ENCODE results near the gene PIP4K2A.

The PIP4K2A gene

GRCh38 chr10:22623633-22624253, 90.6 kb downstream of the PIP4K2A start:
- in situ Hi-C loops (cut with HindIII; ENCODE audit: low sequenced_read_pairs) = loop anchor here (5.0 kb wide), 1 partner anchor 99 kb away; no protein-coding TSS in a partner anchor

GRCh38 chr10:22622242-22622806, 92.1 kb downstream of the PIP4K2A start:
- in situ Hi-C loops (cut with HindIII; ENCODE audit: low sequenced_read_pairs) = loop anchor here (5.0 kb wide), 1 partner anchor 100 kb away; no protein-coding TSS in a partner anchor

GRCh38 chr10:22621726-22622125, 92.7 kb downstream of the PIP4K2A start:
- in situ Hi-C loops (cut with HindIII; ENCODE audit: low sequenced_read_pairs) = loop anchor here (5.0 kb wide), 1 partner anchor 101 kb away; no protein-coding TSS in a partner anchor

- in situ Hi-C loops (cut with HindIII; ENCODE audit: low sequenced_read_pairs) = loop anchor here (5.0 kb wide), 1 partner anchor 101 kb away; no protein-coding TSS in a partner anchor
Observed at GRCh38 chr10:22620929-22621328, 93.4 kb downstream of the PIP4K2A start.

GRCh38 chr10:22620140-22620857, 94.1 kb downstream of the PIP4K2A start:
- in situ Hi-C loops (cut with HindIII; ENCODE audit: low sequenced_read_pairs) = loop anchor here (5.0 kb wide), 1 partner anchor 102 kb away; no protein-coding TSS in a partner anchor

- in situ Hi-C loops (cut with HindIII; ENCODE audit: low sequenced_read_pairs) = no loop called here
Observed at GRCh38 chr10:22619101-22619500, 95.3 kb downstream of the PIP4K2A start.

- in situ Hi-C loops (cut with HindIII; ENCODE audit: low sequenced_read_pairs) = no loop called here
Observed at GRCh38 chr10:22618078-22618785, 96.1 kb downstream of the PIP4K2A start.

GRCh38 chr10:22617516-22617915, 96.9 kb downstream of the PIP4K2A start:
- in situ Hi-C loops (cut with HindIII; ENCODE audit: low sequenced_read_pairs) = no loop called here

GRCh38 chr10:22617051-22617450, 97.3 kb downstream of the PIP4K2A start:
- in situ Hi-C loops (cut with HindIII; ENCODE audit: low sequenced_read_pairs) = no loop called here

- in situ Hi-C loops (cut with HindIII; ENCODE audit: low sequenced_read_pairs) = no loop called here
Observed at GRCh38 chr10:22615819-22616499, 98.4 kb downstream of the PIP4K2A start.

GRCh38 chr10:22615101-22615500, 99.3 kb downstream of the PIP4K2A start:
- in situ Hi-C loops (cut with HindIII; ENCODE audit: low sequenced_read_pairs) = no loop called here

- in situ Hi-C loops (cut with HindIII; ENCODE audit: low sequenced_read_pairs) = no loop called here
Observed at GRCh38 chr10:22613011-22613410, 101.4 kb downstream of the PIP4K2A start.

- in situ Hi-C loops (cut with HindIII; ENCODE audit: low sequenced_read_pairs) = no loop called here
Observed at GRCh38 chr10:22612318-22612717, 102.1 kb downstream of the PIP4K2A start.

GRCh38 chr10:22611425-22612115, 102.8 kb downstream of the PIP4K2A start:
- in situ Hi-C loops (cut with HindIII; ENCODE audit: low sequenced_read_pairs) = no loop called here

GRCh38 chr10:22610610-22611009, 103.8 kb downstream of the PIP4K2A start:
- in situ Hi-C loops (cut with HindIII; ENCODE audit: low sequenced_read_pairs) = no loop called here

- in situ Hi-C loops (cut with HindIII; ENCODE audit: low sequenced_read_pairs) = no loop called here
Observed at GRCh38 chr10:22609719-22610465, 104.5 kb downstream of the PIP4K2A start.

GRCh38 chr10:22609251-22609650, 105.1 kb downstream of the PIP4K2A start:
- in situ Hi-C loops (cut with HindIII; ENCODE audit: low sequenced_read_pairs) = no loop called here

- in situ Hi-C loops (cut with HindIII; ENCODE audit: low sequenced_read_pairs) = no loop called here
Observed at GRCh38 chr10:22607261-22607660, 107.1 kb downstream of the PIP4K2A start.

- in situ Hi-C loops (cut with HindIII; ENCODE audit: low sequenced_read_pairs) = no loop called here
Observed at GRCh38 chr10:22606164-22606614, 108.2 kb downstream of the PIP4K2A start.
